ENCODE measurements around the gene PCSK6.

PCSK6 gene

DNA sequence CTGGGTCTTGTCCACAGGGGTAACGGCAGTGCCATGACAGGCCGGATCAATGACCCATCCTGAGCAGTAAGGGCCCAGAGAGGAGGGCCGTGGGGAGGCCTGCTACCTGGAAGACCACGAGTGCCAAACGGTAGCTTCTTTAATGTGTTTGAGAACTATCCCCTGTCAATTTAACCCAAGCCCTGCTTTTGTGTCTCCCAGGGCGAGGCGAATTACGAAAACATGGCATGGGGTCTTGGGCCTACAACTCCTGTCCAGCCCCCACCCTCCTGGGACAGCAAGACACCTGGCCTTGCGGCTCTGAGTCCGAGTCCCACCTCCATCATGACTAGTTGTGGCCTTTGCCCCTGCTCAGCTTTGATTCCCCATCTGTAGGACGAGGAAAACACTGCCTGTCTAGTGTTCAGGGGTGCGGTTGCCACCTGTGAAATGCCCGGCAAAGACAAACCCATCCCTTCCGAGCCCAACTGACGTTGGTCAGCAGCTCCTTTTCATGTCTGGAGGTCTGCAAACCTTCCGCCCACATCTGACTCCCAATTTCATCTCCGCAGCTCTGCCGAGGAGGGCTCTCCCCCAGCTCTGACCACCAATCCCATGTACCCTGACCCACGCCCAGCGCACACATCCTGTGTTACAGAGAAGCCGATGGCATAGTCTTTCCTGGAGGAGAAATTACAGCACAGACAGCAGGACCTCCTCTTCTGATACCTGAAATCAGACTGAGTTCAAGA, 165.5 kb downstream of the PCSK6 start:
- TF ChIP-seq, protein P1, sequence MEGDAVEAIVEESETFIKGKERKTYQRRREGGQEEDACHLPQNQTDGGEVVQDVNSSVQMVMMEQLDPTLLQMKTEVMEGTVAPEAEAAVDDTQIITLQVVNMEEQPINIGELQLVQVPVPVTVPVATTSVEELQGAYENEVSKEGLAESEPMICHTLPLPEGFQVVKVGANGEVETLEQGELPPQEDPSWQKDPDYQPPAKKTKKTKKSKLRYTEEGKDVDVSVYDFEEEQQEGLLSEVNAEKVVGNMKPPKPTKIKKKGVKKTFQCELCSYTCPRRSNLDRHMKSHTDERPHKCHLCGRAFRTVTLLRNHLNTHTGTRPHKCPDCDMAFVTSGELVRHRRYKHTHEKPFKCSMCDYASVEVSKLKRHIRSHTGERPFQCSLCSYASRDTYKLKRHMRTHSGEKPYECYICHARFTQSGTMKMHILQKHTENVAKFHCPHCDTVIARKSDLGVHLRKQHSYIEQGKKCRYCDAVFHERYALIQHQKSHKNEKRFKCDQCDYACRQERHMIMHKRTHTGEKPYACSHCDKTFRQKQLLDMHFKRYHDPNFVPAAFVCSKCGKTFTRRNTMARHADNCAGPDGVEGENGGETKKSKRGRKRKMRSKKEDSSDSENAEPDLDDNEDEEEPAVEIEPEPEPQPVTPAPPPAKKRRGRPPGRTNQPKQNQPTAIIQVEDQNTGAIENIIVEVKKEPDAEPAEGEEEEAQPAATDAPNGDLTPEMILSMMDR (IDR thresholded peaks at IDR 0.05; ENCODE audit: insufficient read depth, low read depth, low read length, missing control alignments), result no peak
- no peak overlapping the region for H3K4me3 ChIP-seq (ENCODE audit: low read depth, low read length)
- DNase-seq (ENCODE audit: low read depth), result no peak

DNA sequence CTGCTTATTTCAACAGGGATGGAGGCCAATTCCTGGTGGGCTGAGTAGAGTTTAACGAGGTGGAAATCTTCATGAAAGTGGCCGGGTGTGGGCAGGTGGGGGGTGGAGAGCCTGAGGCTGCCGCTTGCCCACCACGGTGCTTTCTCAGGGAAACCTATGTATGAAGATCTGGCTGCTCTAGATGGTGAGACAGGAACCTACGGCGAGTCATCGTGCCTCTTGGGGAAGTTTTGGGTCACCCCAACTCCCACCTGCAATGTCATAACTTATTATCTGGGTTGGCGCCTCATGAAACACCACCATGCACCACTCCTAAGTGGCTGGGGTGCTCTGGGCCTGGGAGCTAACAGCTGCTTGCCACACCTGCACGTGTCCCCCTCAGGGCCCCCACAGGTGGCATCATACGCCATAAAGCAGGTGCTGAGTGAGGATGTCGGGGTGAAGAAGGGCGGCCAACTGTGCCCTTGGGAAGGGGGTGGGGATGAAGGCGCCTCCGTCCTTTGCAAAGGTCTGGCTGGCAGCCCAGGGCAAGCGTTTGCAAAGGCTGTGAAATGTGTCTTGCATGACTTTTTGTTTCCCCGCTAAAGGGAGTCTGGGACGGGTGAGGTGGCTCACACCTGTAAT, 166.5 kb downstream of the PCSK6 start:
- no peak overlapping the region for H3K4me3 ChIP-seq (ENCODE audit: low read depth, low read length)
- TF ChIP-seq, protein P1 (IDR thresholded peaks at IDR 0.05; ENCODE audit: insufficient read depth, low read depth, low read length, missing control alignments), result no peak
- DNase-seq (ENCODE audit: low read depth), result no peak

DNA sequence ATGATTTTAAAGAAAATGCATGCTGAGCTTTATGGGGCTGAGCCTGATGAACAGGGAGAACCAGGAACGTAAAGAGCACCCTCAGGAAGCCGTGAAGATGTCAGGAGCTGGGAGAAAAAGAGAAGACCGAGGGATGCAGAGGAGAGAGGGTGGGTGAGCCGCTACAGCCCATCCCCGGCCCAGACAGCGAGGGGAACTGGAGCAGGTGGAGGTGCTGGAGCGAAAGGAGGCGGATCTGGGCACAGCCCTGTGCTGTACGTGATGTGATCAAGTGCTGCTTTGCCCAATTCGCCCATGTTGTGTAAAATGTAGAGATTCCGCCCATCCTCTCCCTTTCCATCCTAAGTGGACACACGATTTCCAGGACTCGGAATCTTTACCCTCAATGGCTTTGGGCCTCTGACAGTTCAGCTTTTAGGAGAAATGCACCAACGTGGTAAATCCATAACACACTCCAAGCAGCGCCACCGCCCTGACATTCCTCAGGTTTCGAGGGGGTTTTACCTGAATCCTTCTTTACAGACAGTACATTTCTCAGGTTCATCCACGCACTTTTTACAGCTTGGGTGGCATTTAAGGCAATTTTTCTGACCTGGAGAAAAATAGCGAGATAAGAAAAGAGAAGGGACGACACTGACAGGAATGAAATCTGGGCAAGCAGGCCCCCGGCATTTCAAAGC, 167.4 kb downstream of the PCSK6 start:
- TF ChIP-seq, protein P1 (IDR thresholded peaks at IDR 0.05; ENCODE audit: insufficient read depth, low read depth, low read length, missing control alignments), result no peak
- no peak overlapping the region for H3K4me3 ChIP-seq (ENCODE audit: low read depth, low read length)

DNA sequence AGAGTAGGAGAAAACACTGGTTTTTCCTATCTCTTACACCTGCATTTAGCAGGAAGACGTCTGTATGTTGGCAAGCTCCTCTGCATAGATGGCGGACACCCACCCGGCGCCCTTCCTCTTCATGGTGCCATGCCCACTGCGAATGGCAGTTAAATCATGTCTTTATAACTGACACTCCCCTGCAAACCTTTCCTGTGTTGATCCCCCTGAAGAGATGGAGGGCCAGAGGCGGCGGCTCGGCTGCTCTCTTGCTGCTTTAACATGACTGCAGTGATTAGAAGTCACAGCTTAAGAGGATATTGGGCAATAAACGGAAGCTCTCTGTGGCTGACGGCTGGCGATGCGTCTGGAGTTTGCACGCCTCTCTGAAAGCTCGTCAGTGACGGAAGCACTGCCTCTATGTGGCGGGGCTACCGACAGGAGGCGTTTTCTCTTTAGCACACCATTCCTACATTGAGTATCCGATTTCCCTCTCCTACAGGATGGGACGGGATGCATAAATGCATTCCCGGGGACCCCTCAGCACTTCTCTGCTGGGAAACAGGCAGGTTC, 168.9 kb downstream of the PCSK6 start:
- no peak overlapping the region for H3K4me3 ChIP-seq (ENCODE audit: low read depth, low read length)
- DNase-seq (ENCODE audit: low read depth), result peak; percentile 58
- TF ChIP-seq, protein P1 (IDR thresholded peaks at IDR 0.05; ENCODE audit: insufficient read depth, low read depth, low read length, missing control alignments), result peak; percentile 23

More for the DNA sequence above, 167.4 kb downstream of the PCSK6 start:
- DNase-seq (ENCODE audit: low read depth), result no peak

DNA sequence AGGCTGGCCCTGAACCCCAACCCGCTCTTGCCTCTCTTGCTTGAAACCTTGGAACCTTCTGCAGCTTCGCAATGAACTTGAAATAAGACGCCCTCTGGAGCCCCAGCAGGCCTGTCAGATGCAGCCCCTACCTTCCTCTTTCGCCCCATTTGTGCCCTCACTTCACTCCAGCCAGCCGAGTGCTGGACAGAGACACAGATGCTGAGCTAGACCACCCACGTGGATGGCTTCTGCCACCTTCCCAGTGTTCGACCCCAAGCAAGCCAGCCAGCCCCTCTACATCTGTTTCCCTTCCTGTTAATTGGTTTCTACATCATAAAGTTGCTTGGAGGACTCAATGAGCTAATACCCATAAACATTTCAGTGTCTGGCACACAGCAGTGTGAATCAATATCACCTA, 170.7 kb downstream of the PCSK6 start:
- no peak for DNase-seq (ENCODE audit: low read depth)
- TF ChIP-seq, protein P1 (IDR thresholded peaks at IDR 0.05; ENCODE audit: insufficient read depth, low read depth, low read length, missing control alignments), result no peak

DNA sequence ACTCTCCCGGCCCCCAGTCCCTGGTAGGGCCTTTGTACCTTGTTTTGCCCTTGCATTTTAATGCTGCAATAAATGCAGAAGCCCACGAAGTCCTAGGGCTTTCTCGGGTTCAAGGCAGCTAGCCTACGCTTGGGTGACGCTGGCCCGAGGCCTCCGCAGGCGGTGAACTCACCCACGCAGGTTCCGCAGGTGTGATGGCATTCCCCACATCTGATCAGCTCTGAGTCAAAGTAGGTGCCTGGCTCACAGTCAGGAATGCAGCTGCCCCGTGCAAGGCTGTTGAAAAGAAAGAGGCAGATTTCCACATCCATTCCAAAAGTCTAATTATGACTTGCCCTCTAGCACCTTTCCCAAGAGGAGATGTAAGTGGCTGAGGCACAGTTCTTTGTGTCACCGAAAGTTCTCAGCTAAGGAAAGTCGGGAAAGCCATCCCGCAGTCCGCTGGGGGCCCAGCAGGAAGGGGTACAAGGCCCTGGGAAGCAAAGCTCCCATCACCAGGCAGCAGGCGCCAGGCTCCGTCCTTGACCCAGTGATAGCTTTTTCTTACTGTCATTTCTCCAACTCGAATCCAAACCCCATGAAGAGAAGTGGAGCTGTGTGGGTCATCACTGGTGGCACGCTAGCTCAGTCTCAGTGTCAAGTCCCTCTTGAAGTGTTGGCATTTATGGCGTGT, 171.2 kb downstream of the PCSK6 start:
- H3K4me3 ChIP-seq (ENCODE audit: low read depth, low read length), result no peak overlapping the region
- no peak for DNase-seq (ENCODE audit: low read depth)
- TF ChIP-seq, protein P1 (IDR thresholded peaks at IDR 0.05; ENCODE audit: insufficient read depth, low read depth, low read length, missing control alignments), result no peak

More for the DNA sequence above, 170.7 kb downstream of the PCSK6 start:
- H3K4me3 ChIP-seq (ENCODE audit: low read depth, low read length), result no peak overlapping the region
